Subcutaneous abdominal adipose tissue (tissue), 5 donors: ENCODE data around the gene MCAM.

Experiments
- H3K27ac ChIP-seq: one replicate; pipeline ENCODE4 v1.7.0; 2013; ENCODE audit warnings: low read depth, mild to moderate bottlenecking, inconsistent platforms, low read length, moderate library complexity
- H3K27me3 ChIP-seq, 5 donors: one replicate each; pipeline ENCODE4 v1.7.0; 2013; ENCODE audit warnings: low read length in 5 of 5, inconsistent platforms in 1 of 5; ENCODE audit not compliant: control insufficient read depth in 5 of 5, insufficient read depth in 4 of 5
- H3K36me3 ChIP-seq, 5 donors: one replicate each; pipeline ENCODE4 v1.7.0; 2013; ENCODE audit warnings: low read length in 5 of 5; ENCODE audit not compliant: control insufficient read depth in 5 of 5, insufficient read depth in 5 of 5
- H3K4me1 ChIP-seq, 5 donors: one replicate each; pipeline ENCODE4 v1.7.0; 2013; ENCODE audit warnings: low read length in 5 of 5, mild to moderate bottlenecking in 3 of 5, moderate library complexity in 1 of 5; ENCODE audit not compliant: control insufficient read depth in 5 of 5, insufficient read depth in 5 of 5
- H3K4me3 ChIP-seq, 5 donors: one replicate each; pipeline ENCODE4 v1.7.0; 2013; ENCODE audit warnings: low read length in 5 of 5, low read depth in 1 of 5
- H3K9ac ChIP-seq, 5 donors: one replicate each; pipeline ENCODE4 v1.7.0; 2013; ENCODE audit warnings: low read length in 5 of 5, mild to moderate bottlenecking in 4 of 5, moderate library complexity in 3 of 5
- H3K9me3 ChIP-seq, 5 donors: one replicate each; pipeline ENCODE4 v1.7.0; 2013; ENCODE audit warnings: low read length in 5 of 5; ENCODE audit not compliant: control insufficient read depth in 5 of 5
- donor health status: healthy.
- donor health status: healthy.
- donor health status: healthy.
- donor health status: healthy.
- donor health status: healthy.

Gene MCAM

DNA sequence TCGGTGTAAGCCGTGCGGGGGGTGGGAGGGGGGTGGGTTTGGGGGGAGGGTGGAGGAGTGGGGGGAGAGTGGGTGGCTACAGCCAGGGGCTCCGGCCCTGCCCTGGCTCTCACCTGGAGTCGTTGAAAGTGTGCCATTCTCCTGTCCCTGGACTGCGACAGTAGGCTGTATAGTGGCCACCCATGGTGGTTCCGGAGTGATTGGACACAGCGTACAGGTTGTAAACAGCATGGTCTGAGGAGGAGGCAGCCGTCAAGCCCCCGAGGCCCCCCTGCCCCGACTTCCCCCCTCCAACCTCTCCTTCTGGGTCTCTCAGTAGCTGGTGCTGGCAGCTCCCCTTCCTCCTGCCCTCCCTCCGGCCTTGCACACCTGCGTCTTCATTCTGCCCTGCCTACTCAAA is 40.1 kb upstream of the MCAM start:
- Histone ChIP-seq H3K4me3 (peak overlapping the region in 2 of 5 donors; percentile 75 to 78), H3K36me3 (no peaks in the 10 kb centered on the region), H3K9ac (peak overlapping the region in 1 of 5 donors; percentile 76), H3K27ac (no peak overlapping the region), H3K9me3 (no peaks in the 10 kb centered on the region), H3K4me1 (peaks cover 1 to 30% (median 19%) of the 10 kb centered on the region in 5 donors), H3K27me3 (no peaks in the 10 kb centered on the region)

DNA sequence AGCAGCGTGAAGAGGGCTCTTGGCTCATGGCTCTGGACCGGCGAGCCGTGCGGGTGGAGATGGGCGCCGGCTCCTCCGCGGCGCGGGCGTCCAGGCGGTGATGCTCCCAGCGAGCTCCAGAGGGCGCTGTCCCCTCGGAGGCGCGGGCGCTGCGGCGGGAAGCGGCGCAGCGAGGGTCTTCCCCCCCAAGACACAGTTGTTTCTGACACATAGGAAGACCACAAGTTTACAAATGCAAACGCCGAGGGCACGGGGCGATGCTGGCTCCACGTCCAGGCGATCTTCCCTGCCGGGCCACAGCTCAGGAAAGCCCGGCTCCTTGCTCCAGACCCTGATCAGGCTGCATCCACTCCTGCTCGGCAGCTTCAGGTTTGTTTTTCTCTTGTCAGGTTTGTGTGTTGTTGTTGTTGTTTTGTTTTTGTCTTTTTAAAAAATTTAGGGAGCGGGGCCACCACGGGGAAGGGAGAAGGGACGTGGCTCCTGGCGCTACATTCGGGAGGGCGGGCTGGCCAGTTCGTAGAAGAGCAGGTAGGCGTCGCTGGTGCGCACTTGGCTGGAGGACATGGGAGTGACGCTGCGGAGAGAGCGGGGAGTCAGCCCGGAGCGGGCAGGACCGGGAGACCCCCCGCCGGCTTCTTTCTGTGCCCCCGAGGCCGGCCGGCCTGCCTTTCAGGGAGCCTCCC is 39.6 kb upstream of the MCAM start:
- Histone ChIP-seq H3K4me1 (peaks cover 1 to 26% (median 19%) of the 10 kb centered on the region in 5 donors), H3K27ac (peak overlapping the region; percentile 50), H3K27me3 (no peaks in the 10 kb centered on the region), H3K4me3 (peak overlapping the region in 4 of 5 donors; percentile 66 to 79 (median 76)), H3K9ac (peak overlapping the region in 4 of 5 donors; percentile 70 to 84 (median 78)), H3K36me3 (no peaks in the 10 kb centered on the region), H3K9me3 (no peaks in the 10 kb centered on the region)

DNA sequence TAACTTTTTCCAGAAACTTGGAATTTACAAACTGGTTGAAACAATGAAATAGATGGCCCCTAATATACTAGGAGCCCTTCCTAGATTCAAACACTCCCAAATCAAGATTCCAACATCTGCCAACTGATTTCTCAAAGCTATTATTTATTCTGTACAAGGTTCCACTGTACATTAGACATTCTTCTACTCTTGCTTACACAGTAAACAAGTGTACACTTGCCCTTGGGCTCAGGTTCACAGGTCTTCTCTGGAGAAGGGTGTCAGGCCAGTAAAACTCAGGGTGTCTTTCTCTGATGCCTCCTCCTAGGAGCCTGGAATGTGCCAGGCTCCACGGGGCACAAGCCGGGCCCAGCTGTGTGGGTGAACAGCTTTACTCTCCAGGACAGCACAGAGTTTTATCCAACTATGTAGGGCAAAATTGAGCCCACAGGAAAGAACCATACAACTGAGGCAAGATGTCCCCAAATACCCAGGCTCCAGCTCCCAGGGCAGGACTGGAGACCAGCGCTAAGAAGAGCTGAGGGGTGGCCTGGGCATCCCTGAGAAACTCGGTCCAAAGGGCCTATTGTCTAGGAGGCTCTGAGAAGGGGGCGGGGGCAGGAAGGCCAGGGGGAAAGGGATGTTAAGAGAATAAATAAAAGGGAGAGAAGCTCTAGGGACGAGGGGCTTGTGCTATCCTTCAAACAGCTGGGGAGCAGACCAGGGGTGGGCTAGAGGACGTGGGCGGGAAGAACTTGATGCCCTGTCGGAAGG is 38.3 kb upstream of the MCAM start:
- no peaks in the 10 kb centered on the region for H3K9me3 ChIP-seq
- H3K36me3 ChIP-seq: no peaks in the 10 kb centered on the region
- peaks cover 0 to 18% (median 12%) of the 10 kb centered on the region in 5 donors for H3K4me1 ChIP-seq
- H3K9ac ChIP-seq: no peak overlapping the region
- no peak overlapping the region for H3K4me3 ChIP-seq
- no peaks in the 10 kb centered on the region for H3K27me3 ChIP-seq
- H3K27ac ChIP-seq: no peak overlapping the region

DNA sequence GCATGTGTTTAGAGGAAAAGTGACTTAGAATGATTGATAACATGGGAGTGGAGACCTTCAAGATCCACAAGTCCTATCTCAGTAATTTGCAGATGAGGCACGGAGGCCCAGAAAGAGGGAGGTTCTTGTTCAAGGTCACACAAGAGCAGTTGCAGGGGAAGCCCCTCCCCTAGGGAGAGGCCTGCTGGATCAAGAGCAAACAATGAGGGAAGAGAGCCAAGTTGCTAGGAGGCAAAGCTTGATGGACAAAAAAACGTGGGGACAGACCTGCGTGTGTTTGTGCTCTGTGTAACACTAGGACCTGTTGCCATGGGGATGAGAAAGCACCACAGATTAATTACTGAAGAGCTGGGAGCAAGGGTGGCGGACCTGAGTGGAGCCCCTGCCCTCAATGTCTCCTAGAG is 35.9 kb upstream of the MCAM start:
- Histone ChIP-seq H3K36me3 (no peaks in the 10 kb centered on the region), H3K27ac (no peak overlapping the region), H3K4me1 (peaks cover 0 to 12% (median 8%) of the 10 kb centered on the region in 5 donors), H3K27me3 (no peaks in the 10 kb centered on the region), H3K9ac (no peak overlapping the region), H3K4me3 (no peak overlapping the region), H3K9me3 (no peaks in the 10 kb centered on the region)

DNA sequence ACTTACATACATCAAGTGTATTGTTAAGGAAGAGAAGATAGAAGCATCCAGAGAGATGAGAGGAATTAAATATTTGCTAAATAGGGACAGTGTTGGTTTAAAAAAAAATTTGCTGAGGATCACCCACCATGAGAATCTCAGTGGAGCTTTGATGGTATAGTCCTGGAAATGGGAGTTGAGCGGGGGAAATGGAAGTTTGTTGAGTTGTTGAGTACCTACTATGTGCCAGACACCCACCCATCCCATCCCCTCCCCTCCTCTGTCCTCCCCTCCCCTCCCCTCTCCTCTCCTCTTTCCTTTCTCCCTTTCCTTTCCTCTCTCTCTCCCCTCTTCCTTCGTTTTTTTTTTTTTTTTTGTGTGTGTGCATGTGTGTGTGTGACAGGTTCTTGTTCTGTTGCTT is 34.3 kb upstream of the MCAM start:
- Histone ChIP-seq H3K4me3 (no peak overlapping the region), H3K36me3 (no peaks in the 10 kb centered on the region), H3K27me3 (no peaks in the 10 kb centered on the region), H3K9ac (no peak overlapping the region), H3K27ac (no peak overlapping the region), H3K4me1 (peaks cover 0 to 22% (median 18%) of the 10 kb centered on the region in 5 donors), H3K9me3 (no peaks in the 10 kb centered on the region)

DNA sequence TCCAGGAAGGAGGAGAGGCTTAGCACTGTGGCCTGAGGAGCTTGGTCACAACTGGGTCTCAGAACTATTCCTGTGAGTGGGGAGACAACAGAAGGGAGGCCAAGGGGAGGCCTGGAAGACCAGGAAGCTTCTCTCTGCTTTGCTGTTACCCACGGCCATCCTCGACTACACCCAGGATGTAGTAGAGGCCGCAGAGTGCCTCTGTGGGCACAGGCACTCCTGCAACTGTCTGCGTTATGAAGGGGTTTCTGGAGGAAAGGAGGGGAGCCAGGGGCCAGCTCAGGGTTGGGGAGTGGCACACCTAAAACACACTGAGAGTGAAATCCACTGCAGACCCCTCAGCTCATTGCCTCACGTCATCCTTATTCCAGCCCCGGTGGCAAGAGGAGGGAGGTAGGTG is 33.4 kb upstream of the MCAM start:
- no peak overlapping the region for H3K27ac ChIP-seq
- no peak overlapping the region for H3K4me3 ChIP-seq
- H3K9me3 ChIP-seq: no peaks in the 10 kb centered on the region
- H3K4me1 ChIP-seq: peaks cover 0 to 22% (median 15%) of the 10 kb centered on the region in 5 donors
- no peaks in the 10 kb centered on the region for H3K27me3 ChIP-seq
- H3K36me3 ChIP-seq: no peaks in the 10 kb centered on the region
- H3K9ac ChIP-seq: no peak overlapping the region

DNA sequence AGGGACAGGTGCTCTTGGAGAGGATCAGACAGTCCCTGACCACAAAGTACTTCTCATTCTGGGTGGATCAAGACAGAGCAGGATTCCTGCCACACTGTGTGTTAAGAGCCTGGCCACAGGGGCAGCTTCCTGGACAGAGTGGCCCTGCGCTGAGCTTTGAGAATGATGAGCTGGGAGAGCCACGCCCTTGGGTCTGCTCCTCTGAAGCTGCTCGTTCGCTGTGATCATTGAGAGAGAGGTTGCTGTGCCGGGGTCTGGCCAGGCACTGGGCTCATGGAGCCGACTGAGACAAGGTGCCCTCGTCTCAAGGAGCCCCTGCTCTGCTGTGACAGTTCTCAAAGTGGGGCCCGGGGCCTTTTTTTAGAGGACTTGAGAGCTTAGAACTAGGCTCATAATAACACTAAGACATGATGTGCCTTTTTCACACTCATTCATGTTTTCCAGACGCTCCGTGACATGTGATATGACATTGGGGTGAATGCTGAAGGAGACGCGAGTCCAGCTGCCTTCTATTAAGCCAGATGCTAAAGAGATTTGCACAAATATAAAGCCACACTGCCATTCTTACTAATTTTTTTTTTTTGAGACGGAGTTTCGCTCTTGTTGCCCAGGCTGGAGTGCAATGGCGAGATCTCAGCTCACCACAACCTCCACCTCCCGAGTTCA is 31.1 kb upstream of the MCAM start:
- no peak overlapping the region for H3K9ac ChIP-seq
- peaks cover 4 to 29% (median 23%) of the 10 kb centered on the region in 5 donors for H3K4me1 ChIP-seq
- H3K27ac ChIP-seq: peak overlapping the region; percentile 43
- H3K9me3 ChIP-seq: no peaks in the 10 kb centered on the region
- H3K27me3 ChIP-seq: no peaks in the 10 kb centered on the region
- no peaks in the 10 kb centered on the region for H3K36me3 ChIP-seq
- no peak overlapping the region for H3K4me3 ChIP-seq

DNA sequence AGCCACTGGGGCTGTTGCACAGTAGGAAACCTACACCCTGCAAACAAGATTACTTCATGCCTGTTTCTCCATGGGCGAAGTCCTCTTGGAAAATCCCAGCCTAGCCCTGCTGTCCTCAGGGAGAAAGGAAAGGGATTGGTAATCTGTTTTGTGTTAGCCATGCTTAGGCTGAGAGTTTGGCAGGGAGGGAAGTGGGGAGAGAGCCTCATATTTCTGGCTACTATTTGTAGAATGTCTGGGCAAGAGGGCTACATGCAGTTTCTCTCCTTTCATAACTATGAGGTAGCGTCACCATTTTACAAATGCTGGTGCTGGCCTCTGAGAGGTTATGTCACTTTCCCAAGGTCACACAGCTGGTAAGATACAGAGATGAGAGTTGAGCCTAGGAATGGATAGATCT is 30.3 kb upstream of the MCAM start:
- Histone ChIP-seq H3K36me3 (no peaks in the 10 kb centered on the region), H3K27me3 (no peaks in the 10 kb centered on the region), H3K9me3 (no peaks in the 10 kb centered on the region), H3K9ac (no peak overlapping the region), H3K27ac (peak overlapping the region; percentile 43), H3K4me1 (peaks cover 4 to 28% (median 23%) of the 10 kb centered on the region in 5 donors), H3K4me3 (no peak overlapping the region)

DNA sequence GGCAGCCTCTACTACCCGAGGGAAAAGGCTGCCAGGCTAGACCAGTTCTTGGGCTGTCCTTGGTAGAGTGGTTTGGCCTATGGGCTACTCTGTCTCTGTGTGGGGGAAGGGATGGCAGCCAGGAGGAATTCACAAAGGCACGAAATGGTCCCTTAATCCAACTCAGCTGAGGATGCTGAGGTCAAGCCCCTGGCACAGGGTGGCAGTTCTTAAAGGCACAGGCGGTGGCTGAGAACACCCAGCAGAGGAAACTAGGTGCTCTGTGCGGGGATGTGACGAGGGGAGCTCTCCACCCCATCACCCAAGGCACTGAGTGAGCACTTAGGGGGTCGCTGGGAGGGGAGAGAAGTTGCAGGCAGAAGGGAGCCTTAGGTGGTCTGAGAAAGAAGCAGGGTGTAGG is 29.7 kb upstream of the MCAM start, which contains the start of gene MFRP:
TSS of gene MFRP (minus strand) at position 101 of the 400 bp plus-strand sequence. CDS start 192 bp downstream, outside the sequence.
- Histone ChIP-seq H3K4me3 (no peak within 1 kb of the TSS), H3K27me3 (no peaks in the 10 kb centered on the region), H3K27ac (peak within 1 kb of the TSS; percentile 43), H3K36me3 (no peaks in the 10 kb centered on the region), H3K9ac (no peak within 1 kb of the TSS), H3K4me1 (peaks cover 4 to 34% (median 24%) of the 10 kb centered on the region in 5 donors), H3K9me3 (no peaks in the 10 kb centered on the region)

DNA sequence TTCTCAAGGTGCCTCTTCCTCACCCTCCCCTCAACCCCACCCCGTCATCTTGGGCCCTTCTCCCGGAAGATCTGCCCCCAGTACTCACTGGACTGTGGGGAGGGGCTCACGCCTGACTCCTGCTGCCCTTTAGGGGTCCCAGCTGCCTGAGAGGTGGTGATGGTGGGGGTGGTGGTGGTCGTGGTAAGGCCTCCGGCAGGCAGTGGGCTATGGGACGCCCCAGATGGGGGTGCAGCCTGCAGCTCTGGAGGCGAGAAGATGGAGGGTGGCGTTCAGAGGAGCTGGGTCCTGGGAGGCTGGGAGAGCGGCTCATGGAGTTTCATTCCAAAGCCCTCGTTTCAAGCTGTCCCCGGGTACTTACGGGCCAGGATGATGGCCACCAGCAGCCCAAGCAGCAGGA is 28.8 kb upstream of the MCAM start:
- H3K27ac ChIP-seq: no peak overlapping the region
- no peaks in the 10 kb centered on the region for H3K36me3 ChIP-seq
- H3K4me3 ChIP-seq: no peak overlapping the region
- peaks cover 8 to 44% (median 33%) of the 10 kb centered on the region in 5 donors for H3K4me1 ChIP-seq
- H3K9me3 ChIP-seq: no peaks in the 10 kb centered on the region
- H3K9ac ChIP-seq: no peak overlapping the region
- no peaks in the 10 kb centered on the region for H3K27me3 ChIP-seq
